Keratinocyte (primary cell): ENCODE measurements around the gene WDR45B. TPM values are rescaled to one million over a fixed set of nuclear protein-coding genes. Genes with fewer than 3 reads are reported as not detected.

ENCODE experiments used
- DNase-seq: peaks from one replicate; pipeline ENCODE4 v3.0.0-alpha.2; 2011; ENCODE audit warnings: low read depth, missing footprints, low spot score
- FAIRE-seq: peaks from 2 replicates; lab custom pipeline; 2011; peaks lifted over from hg19 to GRCh38; lab: Jason Lieb, UNC
- H2AFZ ChIP-seq: 2 replicates; pipeline ENCODE4 v1.6.0; 2012; ENCODE audit warnings: low read length, control low read depth, inconsistent platforms; ENCODE audit not compliant: control insufficient read depth
- H3K27ac ChIP-seq: 2 replicates; pipeline ENCODE4 v1.5.1; 2011; ENCODE audit warnings: low read length; ENCODE audit not compliant: control insufficient read depth, insufficient read depth
- H3K27me3 ChIP-seq: 3 replicates; pipeline ENCODE4 v1.6.0; 2011; ENCODE audit warnings: low read length; ENCODE audit not compliant: control insufficient read depth, insufficient read depth; ENCODE audit errors: extremely low read depth
- H3K36me3 ChIP-seq, 2 experiments: 2 replicates in 1 of 2; 3 replicates in 1 of 2; pipeline ENCODE4 v1.5.1; 2011; ENCODE audit warnings: low read length in 2 of 2, mild to moderate bottlenecking in 1 of 2; ENCODE audit not compliant: control insufficient read depth in 2 of 2, insufficient read depth in 2 of 2; ENCODE audit errors: extremely low read depth in 1 of 2
- H3K4me1 ChIP-seq: 3 replicates; pipeline ENCODE4 v1.5.1; 2011; ENCODE audit warnings: low read length; ENCODE audit not compliant: control insufficient read depth, insufficient read depth; ENCODE audit errors: extremely low read depth
- H3K4me2 ChIP-seq: 3 replicates; pipeline ENCODE4 v1.6.0; 2011; ENCODE audit warnings: low read depth, low read length; ENCODE audit not compliant: control insufficient read depth, insufficient read depth; ENCODE audit errors: extremely low read depth
- H3K4me3 ChIP-seq, 3 experiments: fragments of 200-600 bp in 1 of 3; sonication (generic) in 1 of 3; 2 replicates in 2 of 3; 3 replicates in 1 of 3; pipeline ENCODE4 v1.5.1; 2011 to 2016; ENCODE audit warnings: low read length in 3 of 3, mild to moderate bottlenecking in 3 of 3, control low read depth in 2 of 3, inconsistent platforms in 1 of 3, low read depth in 1 of 3, mixed read lengths in 1 of 3, mixed run types in 1 of 3, moderate library complexity in 1 of 3; ENCODE audit not compliant: control insufficient read depth in 2 of 3, insufficient read depth in 2 of 3; ENCODE audit errors: extremely low read depth in 1 of 3
- H3K79me2 ChIP-seq: 2 replicates; pipeline ENCODE4 v1.6.0; 2012; ENCODE audit warnings: low read length; ENCODE audit not compliant: control insufficient read depth, insufficient read depth
- H3K9ac ChIP-seq: 3 replicates; pipeline ENCODE4 v1.6.0; 2011; ENCODE audit warnings: low read length; ENCODE audit not compliant: control insufficient read depth, insufficient read depth; ENCODE audit errors: extremely low read depth
- H3K9me1 ChIP-seq: 3 replicates; pipeline ENCODE4 v1.6.0; 2011; ENCODE audit warnings: low read length; ENCODE audit not compliant: control insufficient read depth, insufficient read depth; ENCODE audit errors: extremely low read depth
- H3K9me3 ChIP-seq: 2 replicates; pipeline ENCODE4 v1.5.1; 2012; ENCODE audit warnings: low read depth, low read length; ENCODE audit not compliant: control insufficient read depth
- H4K20me1 ChIP-seq: 3 replicates; pipeline ENCODE4 v1.6.0; 2011; ENCODE audit warnings: low read length; ENCODE audit not compliant: control insufficient read depth, insufficient read depth; ENCODE audit errors: extremely low read depth
- EZH2 ChIP-seq: IDR thresholded peaks from one replicate; pipeline ENCODE4 v1.6.1; 2012; ENCODE audit warnings: inconsistent platforms, mild to moderate bottlenecking, low read length, moderate library complexity
- dilution Hi-C: fragments of 300-500 bp; cut with MboI; formaldehyde crosslinking; loops from one replicate; pipeline ENCODE4 v1.7.0; 2020; ENCODE audit warnings: low sequenced_read_pairs; ENCODE audit not compliant: extremely low pct_ligation_motif_present
- polyA plus RNA-seq, 5 experiments: library from polyadenylated mRNA; depleted of rRNA in 3 of 5; stranded (reverse) in 3 of 5; stranded (forward) in 1 of 5; unstranded in 1 of 5; fragments of >200 nt; gene quantifications; 1 replicate in 1 of 5; 2 replicates in 3 of 5; 3 replicates in 1 of 5; pipeline versions ENCODE4 v1.2.1 to v1.2.3, GENCODE V29; 2011 to 2012; ENCODE audit warnings: missing spikeins in 2 of 5, low read depth in 1 of 5, low replicate concordance in 1 of 5
- TF ChIP-seq, protein P1 (sequence below), 3 experiments: IDR thresholded peaks in 1 of 3; conservative IDR thresholded peaks in 1 of 3; optimal IDR thresholded peaks in 1 of 3; 2 replicates in 2 of 3; 3 replicates in 1 of 3; pipeline versions ENCODE3 to v1.5.1; 2011; ENCODE audit warnings: low read length in 3 of 3, mild to moderate bottlenecking in 3 of 3, moderate library complexity in 2 of 3, control low read depth in 1 of 3, inconsistent platforms in 1 of 3; ENCODE audit not compliant: insufficient read depth in 2 of 3; ENCODE audit errors: extremely low read depth in 1 of 3

WDR45B gene
- polyA plus RNA-seq, 1 donor (not counting 4 experiments of a cell fraction or from before 2014, with no cell fraction given) = 77.2 TPM

DNA sequence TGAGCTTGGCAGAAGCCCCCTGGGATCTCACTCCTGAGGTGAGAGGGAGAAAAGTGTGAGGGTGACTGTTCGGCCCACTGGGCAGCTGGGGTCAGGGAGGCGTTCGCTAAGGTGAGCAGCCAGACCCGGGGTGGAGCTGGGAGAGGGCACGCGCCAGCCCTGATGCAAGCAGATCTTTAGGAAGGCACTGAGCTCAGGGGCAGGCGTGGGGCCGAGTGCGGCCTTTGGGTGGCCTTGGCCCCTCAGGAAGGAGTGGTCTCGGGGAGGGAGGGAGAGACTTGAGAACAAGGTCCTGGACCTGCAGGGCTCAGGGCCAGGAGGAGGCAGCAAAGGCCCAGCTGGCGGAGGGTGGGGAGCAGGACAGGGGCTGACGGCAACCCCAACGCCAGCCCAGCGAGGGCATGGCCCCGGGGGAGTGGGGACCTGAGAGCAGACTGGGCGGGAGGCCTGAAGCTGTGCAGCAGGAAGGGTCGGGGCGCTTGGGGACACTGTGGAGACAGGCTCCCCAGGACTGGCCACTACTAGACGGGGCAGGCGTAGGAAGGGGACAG, 14.5 kb upstream of the WDR45B start:
- FAIRE-seq = no peak
- no peaks in the 10 kb centered on the region for H3K36me3 ChIP-seq

DNA sequence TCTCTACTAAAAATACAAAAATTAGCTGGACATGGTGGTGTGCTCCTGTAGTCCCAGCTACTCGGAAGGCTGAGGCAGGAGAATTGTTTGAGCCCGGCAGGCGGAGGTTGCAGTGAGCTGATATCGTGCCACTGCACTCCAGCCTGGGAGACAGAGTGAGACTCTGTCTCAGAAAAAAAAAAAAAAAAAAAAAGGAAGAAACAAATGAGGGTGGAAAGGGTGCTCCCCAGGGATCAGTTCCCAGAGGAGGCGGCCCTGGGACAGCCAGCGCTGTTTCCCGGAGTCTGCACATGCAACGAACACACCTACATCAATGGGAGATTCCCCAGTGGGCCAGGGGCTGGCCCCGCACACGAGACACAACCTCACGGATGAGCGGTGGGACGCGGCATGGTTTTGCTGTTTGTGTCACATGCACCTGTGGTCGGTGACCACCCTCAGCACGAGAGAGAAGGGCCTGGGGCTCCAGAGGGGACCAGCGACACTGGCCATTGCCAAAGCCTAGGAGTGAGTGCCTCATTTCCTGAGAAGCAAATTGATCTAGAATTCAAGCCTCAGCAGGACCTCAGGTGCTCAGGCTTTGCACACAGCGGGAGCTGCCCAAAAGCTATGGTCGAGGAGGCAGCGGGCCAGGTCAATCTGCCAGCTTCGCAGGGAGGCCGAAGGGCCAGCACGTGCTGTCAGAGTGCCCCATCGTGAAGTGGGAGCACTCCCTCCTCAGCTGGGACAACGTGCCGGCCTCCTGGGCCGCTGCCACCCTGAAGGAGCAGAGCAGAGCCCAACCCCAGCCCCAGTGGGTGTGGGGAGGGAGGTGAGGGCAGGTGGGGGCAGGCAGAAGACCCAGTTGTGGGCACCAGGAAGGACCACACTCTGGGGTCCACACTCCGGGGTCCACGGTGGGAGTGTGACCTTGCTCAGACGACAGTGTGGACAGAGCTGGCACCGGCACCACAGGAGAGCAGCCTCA, 13.8 kb upstream of the WDR45B start:
- no peaks in the 10 kb centered on the region for H3K9me1 ChIP-seq
- H3K79me2 ChIP-seq = no peaks in the 10 kb centered on the region
- H3K4me2 ChIP-seq = no peak overlapping the region
- H3K27me3 ChIP-seq = no peaks in the 10 kb centered on the region
- H2AFZ ChIP-seq = no peak overlapping the region
- TF ChIP-seq, protein P1, sequence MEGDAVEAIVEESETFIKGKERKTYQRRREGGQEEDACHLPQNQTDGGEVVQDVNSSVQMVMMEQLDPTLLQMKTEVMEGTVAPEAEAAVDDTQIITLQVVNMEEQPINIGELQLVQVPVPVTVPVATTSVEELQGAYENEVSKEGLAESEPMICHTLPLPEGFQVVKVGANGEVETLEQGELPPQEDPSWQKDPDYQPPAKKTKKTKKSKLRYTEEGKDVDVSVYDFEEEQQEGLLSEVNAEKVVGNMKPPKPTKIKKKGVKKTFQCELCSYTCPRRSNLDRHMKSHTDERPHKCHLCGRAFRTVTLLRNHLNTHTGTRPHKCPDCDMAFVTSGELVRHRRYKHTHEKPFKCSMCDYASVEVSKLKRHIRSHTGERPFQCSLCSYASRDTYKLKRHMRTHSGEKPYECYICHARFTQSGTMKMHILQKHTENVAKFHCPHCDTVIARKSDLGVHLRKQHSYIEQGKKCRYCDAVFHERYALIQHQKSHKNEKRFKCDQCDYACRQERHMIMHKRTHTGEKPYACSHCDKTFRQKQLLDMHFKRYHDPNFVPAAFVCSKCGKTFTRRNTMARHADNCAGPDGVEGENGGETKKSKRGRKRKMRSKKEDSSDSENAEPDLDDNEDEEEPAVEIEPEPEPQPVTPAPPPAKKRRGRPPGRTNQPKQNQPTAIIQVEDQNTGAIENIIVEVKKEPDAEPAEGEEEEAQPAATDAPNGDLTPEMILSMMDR (optimal IDR thresholded peaks at IDR 0.05 in 1 of 3, IDR thresholded peaks at IDR 0.05 in 1 of 3, conservative IDR thresholded peaks at IDR 0.05 in 1 of 3; ENCODE audit: extremely low read depth in 1 of 3, insufficient read depth in 2 of 3, low read length in 3 of 3) = no peak
- no peak for TF ChIP-seq EZH2
- no peak overlapping the region for H3K9ac ChIP-seq
- no peaks in the 10 kb centered on the region for H3K36me3 ChIP-seq
- no peaks in the 10 kb centered on the region for H3K4me1 ChIP-seq
- FAIRE-seq (no peak), DNase-seq (no peak)
- H3K27ac ChIP-seq = no peak overlapping the region
- H3K4me3 ChIP-seq = no peak overlapping the region
- no peaks in the 10 kb centered on the region for H4K20me1 ChIP-seq
- dilution Hi-C loops = no loop called here
- no peaks in the 10 kb centered on the region for H3K9me3 ChIP-seq

More for the DNA sequence above, 14.5 kb upstream of the WDR45B start:
- H3K9me1 ChIP-seq = no peaks in the 10 kb centered on the region
- H2AFZ ChIP-seq = no peak overlapping the region
- no peaks in the 10 kb centered on the region for H3K9me3 ChIP-seq
- H3K4me2 ChIP-seq = no peak overlapping the region
- no peaks in the 10 kb centered on the region for H3K27me3 ChIP-seq
- no peak for TF ChIP-seq EZH2
- TF ChIP-seq, protein P1 (optimal IDR thresholded peaks at IDR 0.05 in 1 of 3, IDR thresholded peaks at IDR 0.05 in 1 of 3, conservative IDR thresholded peaks at IDR 0.05 in 1 of 3; ENCODE audit: extremely low read depth in 1 of 3, insufficient read depth in 2 of 3, low read length in 3 of 3) = no peak
- no peaks in the 10 kb centered on the region for H4K20me1 ChIP-seq
- no peak overlapping the region for H3K27ac ChIP-seq
- H3K9ac ChIP-seq = no peak overlapping the region
- no peak overlapping the region for H3K4me3 ChIP-seq
- no peaks in the 10 kb centered on the region for H3K4me1 ChIP-seq
- dilution Hi-C loops = no loop called here
- no peaks in the 10 kb centered on the region for H3K79me2 ChIP-seq
- no peak for DNase-seq
